H1 (cell line): ENCODE data around the gene CAPZB. TPM values are rescaled to one million over a fixed set of nuclear protein-coding genes. Genes with fewer than 3 reads are reported as not detected.

Experiments
- ATF2 ChIP-seq: IDR thresholded peaks from 2 replicates; pipeline ENCODE4 v1.6.1; 2012; ENCODE audit warnings: low read length, inconsistent platforms
- GTF2F1 ChIP-seq: IDR thresholded peaks from 2 replicates; pipeline ENCODE4 v1.6.1; 2012; ENCODE audit warnings: low read depth, low read length, improper control_type of control experiment, borderline replicate concordance
- RAD21 ChIP-seq, 2 experiments: IDR thresholded peaks in 1 of 2; conservative IDR thresholded peaks in 1 of 2; 2 replicates each; pipeline ENCODE4 v1.6.1; 2011; ENCODE audit warnings: low read depth in 2 of 2, low read length in 2 of 2, improper control_type of control experiment in 1 of 2, inconsistent platforms in 1 of 2, mild to moderate bottlenecking in 1 of 2, moderate library complexity in 1 of 2
- polyA plus RNA-seq, 7 experiments: library from polyadenylated mRNA; depleted of rRNA in 3 of 7; stranded (reverse) in 5 of 7; unstranded in 2 of 7; fragments of >200 nt in 5 of 7; fragments of 200-250 nt in 2 of 7; gene quantifications; 1 replicate in 5 of 7; 2 replicates in 1 of 7; 4 replicates in 1 of 7; pipeline versions ENCODE4 v1.2.1 to v1.2.3, GENCODE V29; 2011 to 2013; ENCODE audit warnings: missing spikeins in 2 of 7, mixed read lengths in 2 of 7
- total RNA-seq: library from RNA; stranded (reverse); fragmentation: NEBNext Ultra II Directional; extraction: Animal tissue kit (Norgen Biotek cat#: 25700); gene quantifications from 2 replicates; pipeline ENCODE4 v1.2.1, GENCODE V29; 2021

CAPZB gene
- total and polyA plus RNA-seq, 2 of the 8 experiments (the other 6 are each of a cell fraction or from before 2014, with no cell fraction given) = 162 to 371 TPM

DNA sequence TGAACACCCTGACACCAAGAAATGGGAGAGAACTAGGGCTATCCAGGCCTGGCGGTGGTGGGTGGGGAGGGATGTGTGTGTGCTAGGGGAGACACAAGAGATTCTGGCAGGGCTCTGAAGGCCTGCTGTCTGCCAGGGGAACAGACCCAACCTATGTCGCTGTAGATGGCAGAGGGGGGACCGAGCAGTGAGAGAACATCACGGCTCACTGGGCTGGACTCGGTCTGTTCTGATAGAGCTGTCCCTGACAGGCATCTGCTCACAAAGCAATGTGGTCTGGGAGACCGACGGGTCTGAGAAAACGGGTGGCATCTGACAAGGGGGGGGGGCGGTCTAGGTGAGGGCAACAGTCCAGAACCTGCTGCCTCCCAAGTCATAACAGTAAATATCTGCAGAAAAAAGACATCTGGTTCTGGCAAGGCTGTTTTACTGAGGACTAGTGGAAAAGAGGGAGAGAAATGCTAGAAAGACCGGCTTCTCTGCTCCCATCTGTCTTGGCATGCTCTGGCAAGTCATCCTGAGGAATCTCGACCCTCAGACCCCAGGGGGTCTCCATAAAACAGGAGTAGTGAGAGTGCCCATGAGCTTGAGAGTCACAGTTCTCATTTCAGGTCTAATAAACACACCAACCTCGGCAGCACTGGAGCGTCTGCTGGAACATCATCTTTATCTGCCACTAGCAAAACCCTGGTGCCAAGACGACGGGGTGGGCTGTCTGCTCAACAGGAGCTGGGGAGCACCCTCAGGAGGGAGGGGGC, 136.7 kb downstream of the CAPZB start (continued):
- no peak for TF ChIP-seq ATF2
- TF ChIP-seq GTF2F1 = no peak
- TF ChIP-seq RAD21 (IDR thresholded peaks at IDR 0.05 in 1 of 2, conservative IDR thresholded peaks at IDR 0.05 in 1 of 2; ENCODE audit: low read depth in 2 of 2, low read length in 2 of 2) = no peak
